GM19238 (cell line): Measurements from ENCODE around the gene COL26A1.
"Not testable (repeated sequence)": the region's sequence is repeated elsewhere in the genome, so short reads cannot be mapped to it uniquely, and the experiment has no call there.

Experiments
- DNase-seq: peaks from one replicate; pipeline ENCODE4 v3.0.0; 2011; ENCODE audit warnings: low spot score; ENCODE audit not compliant: insufficient read length

Gene COL26A1

DNA sequence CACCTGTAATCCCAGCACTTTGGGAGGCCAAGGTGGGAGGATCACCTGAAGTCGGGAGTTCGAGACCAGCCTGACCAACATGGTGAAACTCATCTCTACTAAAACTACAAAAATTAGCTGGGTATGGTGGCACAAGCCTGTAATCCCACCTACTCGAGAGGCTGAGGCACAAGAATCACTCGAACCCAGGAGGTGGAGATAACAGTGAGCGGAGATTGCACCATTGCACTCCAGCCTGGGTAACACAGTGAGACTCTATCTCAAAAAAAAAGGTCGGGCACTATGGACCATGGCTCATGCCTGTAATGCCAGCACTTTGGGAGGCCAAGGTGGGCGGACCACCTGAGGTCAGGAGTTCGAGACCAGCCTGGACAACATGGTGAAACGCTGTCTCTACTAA is 127.8 kb downstream of the COL26A1 start:
- not testable (repeated sequence) for DNase-seq

DNA sequence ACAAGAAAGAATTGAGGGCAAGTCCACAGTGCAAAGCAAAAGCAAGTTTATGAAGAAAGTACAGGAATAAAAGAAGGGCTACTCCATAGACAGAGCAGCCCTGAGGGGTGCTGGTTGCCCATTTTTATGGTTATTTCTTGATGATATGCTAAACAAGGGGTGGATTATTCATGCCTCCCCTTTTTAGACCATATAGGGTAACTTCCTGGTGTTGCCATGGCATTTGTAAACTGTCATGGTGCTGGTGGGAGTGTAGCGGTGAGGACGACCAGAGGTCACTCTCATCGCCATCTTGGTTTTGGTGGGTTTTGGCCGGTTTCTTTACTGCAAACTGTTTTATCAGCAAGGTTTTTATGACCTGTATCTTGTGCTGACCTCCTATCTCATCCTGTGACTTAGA is 128.8 kb downstream of the COL26A1 start:
- DNase-seq = not testable (repeated sequence)

DNA sequence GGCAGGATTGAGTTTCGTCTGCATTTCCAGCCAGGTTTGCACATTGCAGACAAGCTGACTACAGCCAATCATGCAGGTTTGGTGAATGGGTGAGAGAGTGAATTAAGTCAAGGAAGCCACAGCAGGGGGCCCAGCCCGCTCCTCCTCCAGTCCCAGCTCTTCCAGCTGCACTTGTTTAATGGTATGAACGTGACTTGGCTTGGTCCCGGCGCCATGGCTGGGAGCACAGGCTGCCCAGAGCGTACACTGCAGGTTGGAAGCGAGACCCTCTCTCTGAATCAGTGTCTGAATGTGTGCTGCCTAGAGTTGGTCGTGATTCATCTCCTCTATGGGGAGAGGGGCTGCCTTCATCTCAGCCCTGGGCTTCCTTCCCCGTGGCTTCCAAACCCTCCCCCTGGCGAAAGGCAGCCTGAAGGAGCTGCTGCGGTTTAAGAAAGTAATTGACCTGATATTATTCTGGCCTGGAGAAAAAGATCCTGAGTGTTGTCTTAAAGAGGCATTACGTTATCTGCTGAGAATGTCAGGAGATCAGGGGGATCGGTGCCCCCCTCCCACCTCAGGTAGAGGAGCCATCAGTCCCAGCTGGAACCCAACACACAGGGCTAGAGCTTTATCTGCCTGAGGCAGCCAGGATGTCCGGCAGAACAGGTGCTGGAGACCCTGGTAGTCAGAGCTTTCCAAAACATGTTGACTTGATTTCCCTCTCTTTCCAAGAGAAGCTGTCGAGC is 132.1 kb downstream of the COL26A1 start:
- DNase-seq = no peak

DNA sequence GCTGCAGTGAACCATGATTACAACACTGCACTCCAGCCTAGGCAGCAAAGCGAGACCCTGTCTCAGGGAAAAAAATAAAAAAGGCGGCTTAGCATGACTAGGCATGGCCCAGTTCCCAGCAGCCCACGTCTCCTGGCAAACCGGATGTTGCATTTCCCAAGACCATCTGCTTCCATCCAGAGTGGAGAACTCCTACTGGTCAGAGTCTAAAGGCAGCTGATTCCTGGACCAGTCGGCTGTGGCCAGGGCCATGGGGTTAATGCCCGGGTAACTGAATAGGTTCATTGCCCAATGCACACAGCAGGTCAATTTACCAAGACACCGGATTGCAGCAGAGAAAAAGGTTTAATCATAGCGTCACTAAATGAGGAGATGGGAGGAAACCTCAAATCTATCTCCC is 133.3 kb downstream of the COL26A1 start:
- DNase-seq = no peak

DNA sequence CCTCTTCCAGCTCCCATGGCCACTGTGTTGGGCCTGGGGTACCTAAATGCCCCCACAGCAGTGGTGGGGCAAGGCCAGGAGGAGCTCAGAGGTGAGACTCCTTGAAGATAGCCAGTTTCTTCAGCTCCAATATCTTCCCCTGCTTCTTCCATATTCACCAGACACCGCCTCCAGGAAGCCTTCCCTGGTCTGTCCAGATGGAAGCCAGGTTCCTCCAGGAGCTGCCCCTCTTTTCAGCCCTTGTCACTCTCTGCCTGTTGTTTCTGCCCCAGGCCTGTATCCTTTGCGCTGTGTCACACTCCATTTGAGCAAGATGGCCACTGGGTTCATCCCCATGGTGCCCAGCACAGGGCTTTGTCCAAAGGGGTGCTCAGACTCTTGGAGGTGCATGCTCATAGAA is 138.7 kb downstream of the COL26A1 start:
- DNase-seq = no peak

DNA sequence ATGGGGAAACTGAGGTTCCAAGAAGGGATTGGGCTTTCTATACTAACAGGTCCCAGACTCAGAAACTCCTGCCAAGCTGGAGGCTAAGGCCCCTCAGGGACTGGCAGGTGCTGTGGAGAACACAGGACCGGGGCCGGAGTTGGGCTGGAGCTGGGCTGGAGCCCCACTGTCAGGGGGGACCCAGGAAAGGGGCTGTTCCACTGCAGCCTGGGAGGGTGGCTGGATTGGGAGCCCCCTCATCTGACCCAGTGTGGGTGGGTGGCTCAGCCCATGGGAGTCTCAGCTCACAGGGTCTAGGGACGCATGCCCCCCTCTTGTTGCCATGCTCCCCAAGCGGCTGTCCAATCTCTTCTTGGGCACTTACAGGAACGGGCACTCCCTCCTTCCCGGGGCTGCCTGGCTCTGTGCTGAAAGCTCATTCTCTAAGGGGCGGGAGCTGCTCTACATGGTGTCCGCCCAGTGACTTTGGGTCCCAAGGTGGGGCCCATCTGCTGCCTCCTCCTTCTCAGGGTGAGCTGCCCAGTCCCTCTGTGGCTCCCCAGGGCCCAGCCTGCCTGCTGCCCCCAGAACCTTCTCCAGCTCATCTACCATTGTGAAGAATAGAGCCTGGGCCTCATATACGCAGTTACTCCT is 139.9 kb downstream of the COL26A1 start:
- DNase-seq = no peak

DNA sequence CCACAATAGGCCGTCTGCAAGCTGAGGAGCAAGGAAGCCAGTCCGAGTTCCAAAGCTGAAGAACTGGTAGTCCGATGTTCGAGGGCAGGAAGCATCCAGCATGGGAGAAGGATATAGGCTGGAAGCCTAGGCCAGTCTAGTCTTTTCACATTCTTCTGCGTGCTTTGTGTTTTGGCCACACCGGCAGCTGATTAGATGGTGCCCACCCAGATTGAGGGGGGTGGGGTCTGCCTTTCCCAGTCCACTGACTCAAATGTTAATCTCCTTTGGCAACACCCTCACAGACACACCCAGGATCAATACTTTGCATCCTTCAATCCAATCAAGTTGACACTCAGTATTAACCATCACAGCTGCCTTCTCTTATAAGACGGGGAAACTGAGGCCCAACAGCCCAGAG is 142.8 kb downstream of the COL26A1 start:
- not testable (repeated sequence) for DNase-seq

DNA sequence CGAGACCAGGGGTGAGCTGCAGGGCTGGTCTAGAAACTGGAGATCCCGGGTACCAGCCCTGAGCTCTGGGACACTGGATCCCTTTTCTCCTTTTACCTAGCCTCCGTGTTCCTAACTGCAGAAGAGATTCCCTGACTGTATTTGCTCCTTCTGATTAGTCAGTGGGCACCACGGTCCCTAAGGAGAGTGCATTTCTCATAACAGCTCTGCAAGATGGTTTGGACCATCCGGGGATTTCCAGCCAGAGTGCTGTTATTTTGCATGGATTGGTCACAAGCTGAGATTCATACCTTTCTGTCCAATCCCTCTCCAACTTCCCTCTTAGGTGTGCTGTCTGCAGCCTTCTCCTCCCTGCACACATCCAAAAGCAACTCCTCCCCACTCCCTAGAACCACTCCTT is 143.9 kb downstream of the COL26A1 start:
- DNase-seq = no peak

DNA sequence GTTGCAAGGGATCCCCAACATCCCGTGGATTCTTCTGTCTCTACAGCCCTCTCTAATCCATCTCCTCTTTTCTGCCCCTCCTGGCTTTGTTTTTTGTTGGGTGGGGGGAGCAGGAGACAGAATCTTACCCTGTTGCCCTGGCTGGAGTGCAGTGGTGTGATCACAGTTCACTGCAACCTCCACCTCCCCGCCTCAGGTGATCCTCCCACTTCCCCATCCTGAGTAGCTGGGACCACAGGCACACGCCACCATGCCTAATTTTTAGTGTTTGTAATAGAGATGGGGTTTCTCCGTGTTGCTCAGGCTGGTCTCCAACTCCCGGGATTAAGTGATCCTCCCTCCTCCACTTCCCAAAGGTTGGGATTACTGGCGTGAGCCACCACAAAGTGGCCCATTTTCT is 144.7 kb downstream of the COL26A1 start:
- DNase-seq = no peak

DNA sequence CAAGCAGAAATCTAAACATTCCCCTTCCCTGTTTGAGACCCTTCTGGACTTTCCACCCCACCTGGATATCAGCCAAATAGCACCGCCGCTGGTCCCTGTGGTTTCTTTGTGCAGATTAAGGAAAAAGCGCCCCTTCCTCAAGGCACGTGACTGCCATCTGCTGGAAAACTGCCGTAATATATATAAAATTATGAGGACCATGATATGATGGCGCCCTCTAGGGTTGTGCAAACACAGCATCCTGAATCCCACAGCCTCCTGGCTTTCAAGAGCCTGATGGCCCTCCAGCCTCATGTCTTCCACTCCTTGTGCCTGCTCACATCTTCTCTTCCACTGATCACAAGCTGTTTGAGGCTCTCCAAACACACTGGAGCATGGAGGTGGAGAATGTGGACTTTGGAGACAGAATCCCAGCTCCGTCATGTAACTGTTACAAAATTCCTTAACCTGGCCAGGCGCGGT is 145.1 kb downstream of the COL26A1 start:
- no peak for DNase-seq

DNA sequence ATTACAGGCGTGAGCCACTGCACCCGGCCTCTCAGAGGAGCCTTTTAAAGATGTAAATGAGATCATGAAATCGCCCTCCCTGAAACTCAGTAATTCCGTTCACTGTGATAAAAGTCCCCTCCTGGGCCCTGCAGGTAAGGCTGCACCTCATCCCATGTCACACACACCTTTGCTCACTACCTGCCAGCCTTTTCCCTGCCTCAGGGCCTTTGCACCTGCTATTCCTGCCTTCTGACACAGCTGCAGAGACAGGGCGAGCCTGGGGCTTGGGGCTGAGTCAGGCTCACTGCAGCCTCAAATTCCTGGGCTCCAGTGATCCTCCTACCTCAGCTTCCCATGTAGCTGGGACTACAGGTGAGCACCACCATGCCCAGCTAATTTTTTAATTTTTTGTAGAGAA is 147.6 kb downstream of the COL26A1 start:
- no peak for DNase-seq

DNA sequence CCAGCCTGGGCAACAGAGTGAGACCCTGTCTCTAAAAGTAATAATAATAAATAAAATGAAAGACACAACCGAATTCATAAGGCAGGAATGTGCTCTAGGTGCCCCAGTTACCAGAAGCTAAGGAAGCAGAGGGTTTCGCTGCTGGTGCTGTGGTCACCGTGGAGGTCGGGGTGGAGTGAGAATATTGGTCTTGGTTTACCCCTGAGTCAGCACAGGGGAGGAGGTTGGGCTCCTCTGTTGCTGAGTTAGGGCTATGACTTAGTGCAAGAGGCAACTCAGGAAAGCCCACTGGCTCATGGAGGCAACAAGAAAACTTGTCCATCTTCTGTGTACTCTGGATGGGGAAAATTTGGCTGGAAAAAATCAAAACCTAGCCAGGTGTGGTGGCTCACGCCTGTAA is 149.3 kb downstream of the COL26A1 start:
- DNase-seq = no peak

DNA sequence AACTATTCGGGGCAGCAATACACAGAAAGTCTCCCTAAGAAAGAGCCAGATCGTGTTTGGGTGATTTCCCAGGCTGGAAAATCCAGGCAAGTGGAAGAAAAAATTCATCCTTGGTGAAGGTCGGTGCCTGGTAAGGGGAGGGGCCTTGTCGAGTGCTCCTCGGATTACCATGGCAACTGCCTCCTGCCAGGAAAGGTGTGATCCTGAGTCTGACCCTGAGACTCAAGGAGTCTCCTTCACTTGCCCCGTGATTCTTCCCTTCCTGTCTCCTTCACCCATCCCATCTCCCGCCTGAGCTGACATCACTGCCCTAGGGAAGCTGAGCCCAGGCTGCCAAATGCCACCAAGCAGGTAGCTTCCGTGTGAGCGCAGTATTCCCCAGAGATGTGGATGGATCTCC is 154.2 kb downstream of the COL26A1 start:
- no peak for DNase-seq

DNA sequence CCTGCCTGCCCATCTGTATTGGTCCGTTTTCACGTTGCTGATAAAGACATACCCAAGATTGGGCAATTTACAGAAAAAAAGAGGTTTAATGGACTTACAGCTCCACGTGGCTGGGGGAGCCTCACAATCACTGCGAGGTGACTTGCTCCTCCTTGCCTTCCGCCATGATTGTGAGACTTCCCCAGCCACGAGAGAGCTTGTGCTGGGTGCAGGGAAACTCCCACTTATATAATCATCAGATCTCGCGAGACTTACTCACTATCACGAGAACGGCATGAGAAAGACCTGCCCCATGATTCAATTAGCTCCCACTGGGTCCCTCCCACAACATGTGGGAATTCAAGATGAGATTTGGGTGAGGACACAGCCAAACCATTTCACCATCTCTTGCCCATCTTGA is 154.6 kb downstream of the COL26A1 start:
- no peak for DNase-seq

DNA sequence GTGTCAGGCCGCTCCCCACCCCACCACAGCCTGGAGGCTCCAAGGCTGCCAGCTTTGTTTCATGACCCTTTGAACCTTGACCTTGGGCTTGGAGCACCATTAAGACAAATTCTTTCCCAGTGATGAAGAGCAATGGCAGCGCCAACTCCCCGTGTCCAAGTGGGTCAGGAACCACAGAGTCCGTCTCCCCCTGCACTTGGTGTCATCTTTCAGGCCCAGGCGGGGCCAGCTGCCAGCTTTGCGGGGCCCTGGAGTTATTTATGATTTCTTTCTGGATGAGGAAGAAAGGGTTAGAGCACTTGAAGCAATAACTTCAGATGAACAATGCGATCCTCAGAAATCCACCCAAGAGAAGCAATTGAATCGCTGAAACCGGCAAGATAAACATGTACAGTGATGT is 155.7 kb downstream of the COL26A1 start:
- no peak for DNase-seq

DNA sequence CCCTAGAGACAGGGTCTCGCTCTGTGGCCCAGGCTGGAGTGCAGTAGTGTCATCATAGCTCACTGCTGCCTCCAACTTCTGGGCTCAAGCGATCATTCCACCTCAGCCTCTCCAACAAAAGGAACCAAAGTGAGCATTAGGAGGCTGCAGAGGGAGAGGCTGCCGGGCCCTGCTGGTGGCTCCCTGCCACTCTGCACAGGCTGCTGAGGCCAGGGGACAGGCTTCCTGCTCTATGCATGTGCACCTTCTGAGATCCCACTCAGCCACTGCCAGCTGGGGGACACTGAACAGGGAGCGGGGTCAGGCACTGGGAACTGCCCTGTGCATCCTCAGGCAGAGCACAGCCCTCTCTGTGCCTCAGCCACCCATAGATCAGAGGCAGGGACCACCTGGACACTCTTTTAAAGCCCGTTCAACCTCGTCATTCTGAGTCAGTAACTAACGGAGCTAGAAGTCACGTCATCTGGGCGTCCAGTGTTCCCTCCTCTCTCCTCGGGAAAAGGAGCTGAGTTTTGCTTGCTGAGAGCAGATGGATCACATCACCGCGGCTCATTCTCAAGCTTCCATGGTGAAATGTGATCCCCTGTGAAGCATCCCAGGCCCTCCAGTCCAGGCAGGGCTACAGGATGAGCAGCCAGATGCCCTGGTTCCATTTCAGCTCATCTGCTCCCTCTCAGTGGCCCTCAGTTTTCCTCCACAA is 156.8 kb downstream of the COL26A1 start:
- DNase-seq = no peak

DNA sequence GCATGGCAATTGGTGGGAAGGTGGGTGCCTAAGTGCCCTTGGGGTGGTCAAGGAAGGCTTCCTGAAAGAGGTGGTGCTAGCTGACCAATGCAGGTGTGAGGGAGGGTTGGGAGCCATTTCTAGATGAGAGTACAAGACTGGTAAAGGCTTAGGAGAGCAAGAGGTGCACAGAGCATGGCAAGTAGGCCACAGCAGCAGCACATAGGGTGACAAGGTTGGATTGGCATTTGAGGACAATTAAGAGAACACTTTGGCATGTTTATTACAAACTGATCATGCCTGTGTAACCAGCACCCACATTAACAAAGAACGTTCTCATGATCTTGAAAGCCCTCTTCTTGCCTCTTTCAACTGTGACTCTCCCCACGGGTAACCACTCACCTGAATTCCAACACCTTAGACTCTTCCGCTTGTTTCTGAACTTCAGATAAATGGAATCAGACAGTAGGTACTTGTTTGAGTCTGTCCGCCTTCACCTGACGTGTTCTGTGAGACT is 158.8 kb downstream of the COL26A1 start:
- no peak for DNase-seq

DNA sequence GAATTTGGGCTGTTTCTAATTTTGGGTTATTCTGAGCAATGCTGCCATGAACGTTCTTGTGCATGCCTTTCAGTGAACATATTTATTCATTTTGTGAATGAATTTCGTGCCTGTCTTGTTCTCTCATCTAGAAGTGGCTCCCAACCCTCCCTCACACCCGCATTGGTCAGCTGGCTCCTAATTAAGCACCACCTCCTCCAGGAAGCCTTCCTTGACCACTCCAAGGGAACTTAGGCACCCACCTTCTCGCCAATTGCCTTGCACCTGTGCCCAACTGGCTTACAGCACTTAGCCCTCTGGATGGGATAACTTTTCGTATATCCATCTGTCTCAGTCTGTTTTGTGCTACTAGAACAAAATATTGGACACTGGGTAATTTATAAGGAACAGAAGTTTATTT is 159.3 kb downstream of the COL26A1 start:
- DNase-seq = no peak

DNA sequence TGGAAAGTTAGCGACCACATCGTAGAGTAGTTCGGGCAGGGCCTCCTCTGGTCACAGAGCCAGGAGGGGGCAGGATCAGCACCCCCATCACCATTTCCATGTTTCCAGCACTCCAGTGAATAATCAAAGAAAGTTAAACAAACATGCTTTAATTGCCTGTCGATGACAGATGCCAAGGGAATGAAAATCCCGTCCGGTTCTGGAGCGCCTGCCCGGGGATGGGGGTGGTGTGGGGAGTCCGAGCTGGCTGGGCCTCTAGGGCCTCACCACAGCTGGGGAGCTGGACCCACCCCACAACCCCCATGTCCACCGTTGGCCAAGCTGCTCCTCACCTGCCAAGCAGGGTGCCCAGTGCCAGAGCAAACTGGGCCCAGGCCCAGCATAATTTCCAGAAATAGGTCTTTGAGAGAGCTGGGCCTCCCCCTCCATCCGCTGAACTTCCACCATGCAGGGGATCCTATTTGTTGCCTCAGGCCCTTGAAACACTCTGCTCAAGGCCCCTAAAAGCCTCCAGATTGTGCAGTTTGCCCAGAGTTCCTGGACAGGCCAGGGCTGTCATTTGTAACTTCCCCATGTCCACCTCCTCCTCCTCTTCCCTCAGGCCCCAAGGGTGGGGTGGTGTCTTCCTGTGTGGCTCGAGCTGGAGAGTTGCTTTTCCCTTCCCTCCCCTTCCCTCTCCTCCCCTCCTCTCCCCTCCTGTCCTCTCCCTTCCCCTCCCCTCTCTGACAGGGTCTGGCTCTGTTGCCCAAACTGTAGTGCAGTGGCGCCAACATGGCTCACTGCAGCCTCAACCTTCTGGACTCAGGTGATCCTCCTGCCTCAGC is 165.4 kb downstream of the COL26A1 start:
- no peak for DNase-seq

DNA sequence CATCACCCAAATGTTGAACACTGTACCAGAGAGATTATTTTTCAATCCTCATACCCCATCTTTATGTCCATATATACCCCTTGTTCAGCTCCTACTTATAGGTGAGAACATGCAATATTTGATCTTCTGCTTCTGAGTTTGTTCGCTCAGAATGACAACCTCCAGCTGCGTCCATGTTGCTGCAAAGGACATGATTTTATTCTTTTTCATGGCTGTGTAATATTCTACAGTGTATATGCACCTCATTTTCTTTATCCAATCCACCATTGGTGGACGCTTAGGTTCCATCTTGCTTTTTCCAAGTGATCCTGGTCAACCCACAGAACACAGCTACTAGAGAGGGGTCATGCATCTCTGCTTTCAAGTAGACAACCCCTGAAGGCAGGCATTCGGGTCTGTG is 166.9 kb downstream of the COL26A1 start:
- DNase-seq = no peak

DNA sequence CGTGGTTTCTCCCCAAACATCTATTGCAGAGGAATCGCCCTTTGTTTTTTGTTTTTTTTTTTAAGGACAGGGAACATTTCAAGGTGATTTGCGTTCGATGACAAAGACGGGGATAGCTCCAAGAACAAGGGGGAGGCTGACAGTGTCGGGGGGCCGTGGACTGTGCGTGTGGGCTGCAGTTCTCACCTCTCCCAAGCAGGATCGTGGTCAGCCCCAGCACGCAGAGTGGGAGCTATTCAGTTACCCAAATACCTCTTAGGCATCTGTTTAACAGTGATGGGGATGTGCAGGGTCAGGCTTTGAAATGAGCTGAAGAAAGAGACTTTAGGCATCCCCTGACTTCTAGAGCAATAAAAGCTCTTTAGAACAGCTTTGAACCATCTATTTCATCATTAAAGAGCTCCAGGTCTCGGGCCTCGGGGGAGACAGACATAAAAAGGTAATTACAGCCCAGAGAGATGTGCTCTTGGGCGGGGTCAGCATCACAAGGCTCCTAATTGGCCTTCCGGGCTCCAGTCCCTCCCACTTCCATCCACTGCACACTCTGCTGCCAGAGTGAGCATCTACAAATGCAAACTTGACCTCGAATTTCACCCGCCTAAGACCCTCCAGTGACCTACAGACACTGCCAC is 169.2 kb downstream of the COL26A1 start:
- DNase-seq = no peak
